Stimulated activated CD4-positive, alpha-beta T cell treated with anti-CD3 and anti-CD28 coated beads, Interleukin-4, amount 100 ng/mL, for 1 hour (primary cell): ENCODE measurements around the gene DNAJC4.

Experiments used
- DNase-seq: peaks from one replicate; pipeline ENCODE4 v3.0.0-alpha.2; 2020

Gene DNAJC4

GRCh38 chr11:64230171-64230984 lies at the start of gene DNAJC4:
TSS of gene DNAJC4 (plus strand) at chr11:64230548. CDS start at chr11:64230855, 307 bp downstream.
- peak; percentile 87 for DNase-seq

- no peak for DNase-seq
These were observed 49.5 kb upstream of the DNAJC4 start for GRCh38 chr11:64180891-64181290.

- DNase-seq, result peak; percentile 40
These were observed 48.6 kb upstream of the DNAJC4 start for GRCh38 chr11:64181506-64182411.

GRCh38 chr11:64183890-64184289 lies 46.5 kb upstream of the DNAJC4 start:
- DNase-seq, result no peak

GRCh38 chr11:64185175-64185692 lies 45.1 kb upstream of the DNAJC4 start:
- DNase-seq, result peak; percentile 38

- DNase-seq, result peak; percentile 97
These were observed 44.5 kb upstream of the DNAJC4 start, which contains the start of gene STIP1 for GRCh38 chr11:64185693-64186491. TSS of gene STIP1 (plus strand) at chr11:64186171. CDS start at chr11:64186262, 91 bp downstream.

- peak; percentile 22 for DNase-seq
These were observed 43.7 kb upstream of the DNAJC4 start for GRCh38 chr11:64186492-64187165.

GRCh38 chr11:64192434-64192833 lies 37.9 kb upstream of the DNAJC4 start:
- DNase-seq, result no peak

- DNase-seq, result no peak
These were observed 33.7 kb upstream of the DNAJC4 start for GRCh38 chr11:64196626-64197025.

GRCh38 chr11:64198511-64198910 lies 31.8 kb upstream of the DNAJC4 start:
- no peak for DNase-seq

- no peak for DNase-seq
These were observed 28.8 kb upstream of the DNAJC4 start for GRCh38 chr11:64201543-64201942.

- no peak for DNase-seq
These were observed 27.4 kb upstream of the DNAJC4 start for GRCh38 chr11:64202992-64203391.

- DNase-seq, result no peak
These were observed 26.8 kb upstream of the DNAJC4 start for GRCh38 chr11:64203421-64204079.

GRCh38 chr11:64204080-64204440 lies 26.3 kb upstream of the DNAJC4 start:
- DNase-seq, result no peak

GRCh38 chr11:64204464-64204989 lies 25.8 kb upstream of the DNAJC4 start:
- peak; percentile 79 for DNase-seq

- DNase-seq, result peak; percentile 78
These were observed 23.7 kb upstream of the DNAJC4 start, which contains the start of gene FERMT3 for GRCh38 chr11:64206457-64207255. TSS of gene FERMT3 (plus strand) at chr11:64206721. CDS start at chr11:64207365, 644 bp downstream.

GRCh38 chr11:64207256-64208085 lies 22.9 kb upstream of the DNAJC4 start:
- DNase-seq, result peak; percentile 82

- DNase-seq, result no peak
These were observed 22.1 kb upstream of the DNAJC4 start for GRCh38 chr11:64208086-64208795.
